ENCODE results near the gene SMIM8.

- TF ChIP-seq CTCF (IDR thresholded peaks at IDR 0.05) (no peak), POLR2A (IDR thresholded peaks at IDR 0.05; ENCODE audit: low read depth) (no peak), EP300 (IDR thresholded peaks at IDR 0.05) (no peak), POLR2AphosphoS5 (IDR thresholded peaks at IDR 0.05) (no peak)
Observed at GRCh38 chr6:87366899-87367298, 44.5 kb downstream of the SMIM8 start.

All from esophagus muscularis mucosa (tissue), 4 donors.